ENCODE results near the gene OPRD1.
A peak's percentile ranks its signal among the peaks of the same experiment; 100 is the strongest.

OPRD1 gene

DNA sequence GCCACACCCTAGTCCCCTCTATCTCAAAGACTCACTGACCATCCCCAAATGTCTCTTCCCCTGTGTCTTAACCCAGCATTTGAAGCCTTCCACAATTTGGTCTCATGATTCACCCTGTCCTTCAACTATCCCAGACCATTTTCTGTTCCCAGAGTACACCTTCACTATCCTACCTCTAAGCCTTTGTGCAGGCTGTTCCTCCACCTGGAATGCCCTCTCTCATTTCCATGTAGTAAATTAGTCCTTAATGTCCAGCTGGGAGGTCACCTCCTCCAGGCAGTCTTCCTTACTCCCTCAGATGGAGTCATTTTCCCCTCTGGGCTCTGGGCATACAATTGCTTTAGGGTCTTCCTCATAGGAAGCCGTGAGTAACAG is 71.3 kb downstream of the OPRD1 start:
- no peaks in the 10 kb centered on the region for H3K27me3 ChIP-seq (ENCODE audit: insufficient read depth, low read length)
- H3K27ac ChIP-seq (ENCODE audit: low read depth, low read length), result no peak overlapping the region
- no peak overlapping the region for H3K14ac ChIP-seq (ENCODE audit: low read length)
- no peaks in the 10 kb centered on the region for H3K9me3 ChIP-seq (ENCODE audit: insufficient read depth, low read depth, low read length)
- H3K4ac ChIP-seq (ENCODE audit: low read depth, low read length), result no peak overlapping the region
- H3K9ac ChIP-seq (ENCODE audit: low read length), result no peak overlapping the region
- H3K4me3 ChIP-seq (ENCODE audit: low read depth, low read length), result no peak overlapping the region
- H2BK12ac ChIP-seq (ENCODE audit: low read length), result no peak overlapping the region
- H2BK120ac ChIP-seq (ENCODE audit: insufficient read depth, low read length, poor library complexity), result no peak overlapping the region
- H4K12ac ChIP-seq (ENCODE audit: low read depth, low read length), result no peak overlapping the region
- H3K36me3 ChIP-seq (ENCODE audit: control insufficient read depth in 1 of 2, insufficient read depth in 2 of 2, low read length in 2 of 2), result no peaks in the 10 kb centered on the region
- H3K79me1 ChIP-seq (ENCODE audit: low read length), result peaks cover 12% of the 10 kb centered on the region
- no peak overlapping the region for H3K4me2 ChIP-seq (ENCODE audit: low read length)
- peaks cover 16 to 24% of the 10 kb centered on the region in 2 experiments for H3K4me1 ChIP-seq (ENCODE audit: control insufficient read depth in 1 of 2, insufficient read depth in 2 of 2, low read length in 2 of 2)
- H2AK5ac ChIP-seq (ENCODE audit: low read length), result no peak overlapping the region
- H2BK5ac ChIP-seq (ENCODE audit: low read depth, low read length, poor library complexity), result no peak overlapping the region
- H2AFZ ChIP-seq (ENCODE audit: insufficient read depth, low read length, poor library complexity), result no peak overlapping the region
- H3K18ac ChIP-seq (ENCODE audit: low read length), result no peak overlapping the region
- no peak overlapping the region for H3K23ac ChIP-seq (ENCODE audit: low read length)
- H4K91ac ChIP-seq (ENCODE audit: low read depth, low read length), result no peak overlapping the region
- H3K79me2 ChIP-seq (ENCODE audit: control insufficient read depth, insufficient read depth, low read length, poor library complexity), result no peaks in the 10 kb centered on the region
- no peak overlapping the region for H4K8ac ChIP-seq (ENCODE audit: low read depth, low read length)
- DNase-seq, result no peak
- WGBS (ENCODE audit: extremely low coverage, insufficient coverage, insufficient read length), result no CpG with 5 or more reads among the region's 1 CpG

- no CpG with 5 or more reads among the region's 7 CpGs for WGBS (ENCODE audit: extremely low coverage, insufficient coverage, insufficient read length)
- no peak overlapping the region for H2BK12ac ChIP-seq (ENCODE audit: low read length)
- no peak overlapping the region for H4K91ac ChIP-seq (ENCODE audit: low read depth, low read length)
- H2BK120ac ChIP-seq (ENCODE audit: insufficient read depth, low read length, poor library complexity), result no peak overlapping the region
- H3K4ac ChIP-seq (ENCODE audit: low read depth, low read length), result no peak overlapping the region
- H3K4me3 ChIP-seq (ENCODE audit: low read depth, low read length), result no peak overlapping the region
- no peak overlapping the region for H3K27ac ChIP-seq (ENCODE audit: low read depth, low read length)
- H3K36me3 ChIP-seq (ENCODE audit: control insufficient read depth in 1 of 2, insufficient read depth in 2 of 2, low read length in 2 of 2), result no peaks in the 10 kb centered on the region
- H2AFZ ChIP-seq (ENCODE audit: insufficient read depth, low read length, poor library complexity), result no peak overlapping the region
- H3K27me3 ChIP-seq (ENCODE audit: insufficient read depth, low read length), result no peaks in the 10 kb centered on the region
- H4K12ac ChIP-seq (ENCODE audit: low read depth, low read length), result no peak overlapping the region
- H2BK5ac ChIP-seq (ENCODE audit: low read depth, low read length, poor library complexity), result no peak overlapping the region
- peaks cover 18 to 32% of the 10 kb centered on the region in 2 experiments for H3K4me1 ChIP-seq (ENCODE audit: control insufficient read depth in 1 of 2, insufficient read depth in 2 of 2, low read length in 2 of 2)
- peaks cover 12% of the 10 kb centered on the region for H3K79me1 ChIP-seq (ENCODE audit: low read length)
- H4K8ac ChIP-seq (ENCODE audit: low read depth, low read length), result no peak overlapping the region
- H3K9ac ChIP-seq (ENCODE audit: low read length), result no peak overlapping the region
- no peaks in the 10 kb centered on the region for H3K79me2 ChIP-seq (ENCODE audit: control insufficient read depth, insufficient read depth, low read length, poor library complexity)
- no peak overlapping the region for H3K23ac ChIP-seq (ENCODE audit: low read length)
- no peak for DNase-seq
- peak overlapping the region; percentile 60 for H2AK5ac ChIP-seq (ENCODE audit: low read length)
- no peak overlapping the region for H3K18ac ChIP-seq (ENCODE audit: low read length)
- no peak overlapping the region for H3K4me2 ChIP-seq (ENCODE audit: low read length)
- no peak overlapping the region for H3K14ac ChIP-seq (ENCODE audit: low read length)
- no peaks in the 10 kb centered on the region for H3K9me3 ChIP-seq (ENCODE audit: insufficient read depth, low read depth, low read length)
These were observed 73.5 kb downstream of the OPRD1 start for GRCh38 chr1:28885472-28885877.

- Histone ChIP-seq H3K36me3 (ENCODE audit: control insufficient read depth in 1 of 2, insufficient read depth in 2 of 2, low read length in 2 of 2) (no peaks in the 10 kb centered on the region), H3K9ac (ENCODE audit: low read length) (no peak overlapping the region), H3K4me2 (ENCODE audit: low read length) (peak overlapping the region; percentile 89), H2AFZ (ENCODE audit: insufficient read depth, low read length, poor library complexity) (peak overlapping the region; percentile 66), H3K9me3 (ENCODE audit: insufficient read depth, low read depth, low read length) (no peaks in the 10 kb centered on the region), H3K79me2 (ENCODE audit: control insufficient read depth, insufficient read depth, low read length, poor library complexity) (no peaks in the 10 kb centered on the region), H2BK5ac (ENCODE audit: low read depth, low read length, poor library complexity) (no peak overlapping the region), H3K79me1 (ENCODE audit: low read length) (peaks cover 12% of the 10 kb centered on the region), H2AK5ac (ENCODE audit: low read length) (no peak overlapping the region), H3K27ac (ENCODE audit: low read depth, low read length) (no peak overlapping the region), H4K8ac (ENCODE audit: low read depth, low read length) (peak overlapping the region; percentile 17), H2BK12ac (ENCODE audit: low read length) (peak overlapping the region; percentile 2), H3K14ac (ENCODE audit: low read length) (no peak overlapping the region), H3K18ac (ENCODE audit: low read length) (no peak overlapping the region), H3K4me1 (ENCODE audit: control insufficient read depth in 1 of 2, insufficient read depth in 2 of 2, low read length in 2 of 2) (peaks cover 18 to 32% of the 10 kb centered on the region in 2 experiments), H4K12ac (ENCODE audit: low read depth, low read length) (no peak overlapping the region), H2BK120ac (ENCODE audit: insufficient read depth, low read length, poor library complexity) (no peak overlapping the region), H3K23ac (ENCODE audit: low read length) (no peak overlapping the region), H3K4me3 (ENCODE audit: low read depth, low read length) (peak overlapping the region; percentile 66), H3K4ac (ENCODE audit: low read depth, low read length) (no peak overlapping the region), H4K91ac (ENCODE audit: low read depth, low read length) (no peak overlapping the region), H3K27me3 (ENCODE audit: insufficient read depth, low read length) (no peaks in the 10 kb centered on the region)
- no CpG with 5 or more reads among the region's 17 CpGs for WGBS (ENCODE audit: extremely low coverage, insufficient coverage, insufficient read length)
- DNase-seq, result no peak
These were observed 74.2 kb downstream of the OPRD1 start for GRCh38 chr1:28885977-28886730.

DNA sequence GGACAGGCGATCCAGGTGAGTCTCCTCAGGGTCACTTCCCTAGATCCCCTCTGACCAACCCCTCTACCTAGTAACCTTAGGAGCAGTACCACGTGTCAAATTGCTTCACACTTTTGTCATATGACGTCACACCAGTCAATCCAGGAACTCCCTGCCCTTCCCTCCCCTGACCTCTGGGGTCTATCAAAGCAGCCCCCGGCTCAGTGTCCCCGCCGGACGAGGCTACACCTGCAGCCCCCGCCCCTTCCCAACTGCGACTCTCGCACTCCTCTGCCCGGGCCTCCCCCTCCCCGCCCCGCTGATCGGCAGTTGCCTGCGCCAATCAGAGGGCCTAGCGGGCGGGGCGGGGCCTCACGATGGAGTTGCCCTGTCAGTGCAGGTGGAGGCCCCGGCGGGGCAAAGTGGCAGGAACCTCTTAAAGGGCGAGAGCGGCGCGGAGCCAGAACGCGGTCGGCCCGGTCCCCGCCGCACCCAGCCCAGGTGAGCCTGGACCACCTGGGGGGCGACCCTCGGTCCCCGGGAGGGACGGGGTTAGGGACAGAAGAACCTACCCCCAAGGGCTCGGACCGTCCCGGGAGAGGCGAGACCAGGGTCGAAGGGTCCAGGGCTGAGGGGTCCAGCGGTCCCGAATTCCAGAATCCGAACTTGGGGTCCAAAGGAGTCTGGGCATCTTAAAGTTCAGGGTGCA is 74.9 kb downstream of the OPRD1 start:
- peak overlapping the region; percentile 89 for H3K4me2 ChIP-seq (ENCODE audit: low read length)
- peak overlapping the region; percentile 56 for H2BK12ac ChIP-seq (ENCODE audit: low read length)
- peak overlapping the region; percentile 84 for H4K91ac ChIP-seq (ENCODE audit: low read depth, low read length)
- WGBS (ENCODE audit: extremely low coverage, insufficient coverage, insufficient read length), result no CpG with 5 or more reads among the region's 43 CpGs
- H2AK5ac ChIP-seq (ENCODE audit: low read length), result peak overlapping the region; percentile 82
- H3K27me3 ChIP-seq (ENCODE audit: insufficient read depth, low read length), result no peaks in the 10 kb centered on the region
- no peak overlapping the region for H3K23ac ChIP-seq (ENCODE audit: low read length)
- peak overlapping the region; percentile 61 for H2BK120ac ChIP-seq (ENCODE audit: insufficient read depth, low read length, poor library complexity)
- peak overlapping the region; percentile 85 for H3K14ac ChIP-seq (ENCODE audit: low read length)
- peaks cover 12% of the 10 kb centered on the region for H3K79me1 ChIP-seq (ENCODE audit: low read length)
- H3K79me2 ChIP-seq (ENCODE audit: control insufficient read depth, insufficient read depth, low read length, poor library complexity), result no peaks in the 10 kb centered on the region
- peak; percentile 82 to 87 for DNase-seq
- H3K4me3 ChIP-seq (ENCODE audit: low read depth, low read length), result peak overlapping the region; percentile 74
- no peak overlapping the region for H4K12ac ChIP-seq (ENCODE audit: low read depth, low read length)
- peak overlapping the region; percentile 80 for H4K8ac ChIP-seq (ENCODE audit: low read depth, low read length)
- H3K18ac ChIP-seq (ENCODE audit: low read length), result peak overlapping the region; percentile 87
- H3K9me3 ChIP-seq (ENCODE audit: insufficient read depth, low read depth, low read length), result no peaks in the 10 kb centered on the region
- no peak overlapping the region for H3K27ac ChIP-seq (ENCODE audit: low read depth, low read length)
- peak overlapping the region; percentile 53 for H2BK5ac ChIP-seq (ENCODE audit: low read depth, low read length, poor library complexity)
- no peaks in the 10 kb centered on the region for H3K36me3 ChIP-seq (ENCODE audit: control insufficient read depth in 1 of 2, insufficient read depth in 2 of 2, low read length in 2 of 2)
- H3K4me1 ChIP-seq (ENCODE audit: control insufficient read depth in 1 of 2, insufficient read depth in 2 of 2, low read length in 2 of 2), result peaks cover 18 to 32% of the 10 kb centered on the region in 2 experiments
- peak overlapping the region; percentile 95 for H2AFZ ChIP-seq (ENCODE audit: insufficient read depth, low read length, poor library complexity)
- peak overlapping the region; percentile 46 for H3K4ac ChIP-seq (ENCODE audit: low read depth, low read length)
- no peak overlapping the region for H3K9ac ChIP-seq (ENCODE audit: low read length)

Data from trophoblast cell (in vitro differentiated cells and primary cell).